Esophagus muscularis mucosa (tissue), 4 donors: ENCODE results near the gene ARSB.

Source experiments
- EP300 ChIP-seq: sonication (generic); formaldehyde crosslinking; IDR thresholded peaks from one replicate; pipeline ENCODE4 v1.6.1; 2017; ENCODE audit warnings: antibody characterized with exemption
- POLR2A ChIP-seq: fragments of 450-650 bp; IDR thresholded peaks from one replicate; pipeline ENCODE4 v1.6.1; 2017; ENCODE audit warnings: antibody characterized with exemption, moderate library complexity, mild to moderate bottlenecking, low read depth
- POLR2AphosphoS5 ChIP-seq, 2 donors: sonication (generic); formaldehyde crosslinking; IDR thresholded peaks; one replicate each; pipeline ENCODE4 v1.6.1; 2017; ENCODE audit warnings: antibody characterized with exemption in 2 of 2
- TF ChIP-seq, protein P1 (sequence below), 3 experiments: fragments of 200-600 bp in 2 of 3; fragments of 450-650 bp in 1 of 3; sonication (generic) in 2 of 3; IDR thresholded peaks; one replicate each; pipeline ENCODE4 v1.5.1; 2017 to 2019; ENCODE audit warnings: antibody characterized with exemption in 3 of 3, mild to moderate bottlenecking in 2 of 3, moderate library complexity in 1 of 3

- TF ChIP-seq EP300 (no peak), POLR2AphosphoS5 (IDR thresholded peaks at IDR 0.05) (no peak), POLR2A (no peak)
- TF ChIP-seq, protein P1, sequence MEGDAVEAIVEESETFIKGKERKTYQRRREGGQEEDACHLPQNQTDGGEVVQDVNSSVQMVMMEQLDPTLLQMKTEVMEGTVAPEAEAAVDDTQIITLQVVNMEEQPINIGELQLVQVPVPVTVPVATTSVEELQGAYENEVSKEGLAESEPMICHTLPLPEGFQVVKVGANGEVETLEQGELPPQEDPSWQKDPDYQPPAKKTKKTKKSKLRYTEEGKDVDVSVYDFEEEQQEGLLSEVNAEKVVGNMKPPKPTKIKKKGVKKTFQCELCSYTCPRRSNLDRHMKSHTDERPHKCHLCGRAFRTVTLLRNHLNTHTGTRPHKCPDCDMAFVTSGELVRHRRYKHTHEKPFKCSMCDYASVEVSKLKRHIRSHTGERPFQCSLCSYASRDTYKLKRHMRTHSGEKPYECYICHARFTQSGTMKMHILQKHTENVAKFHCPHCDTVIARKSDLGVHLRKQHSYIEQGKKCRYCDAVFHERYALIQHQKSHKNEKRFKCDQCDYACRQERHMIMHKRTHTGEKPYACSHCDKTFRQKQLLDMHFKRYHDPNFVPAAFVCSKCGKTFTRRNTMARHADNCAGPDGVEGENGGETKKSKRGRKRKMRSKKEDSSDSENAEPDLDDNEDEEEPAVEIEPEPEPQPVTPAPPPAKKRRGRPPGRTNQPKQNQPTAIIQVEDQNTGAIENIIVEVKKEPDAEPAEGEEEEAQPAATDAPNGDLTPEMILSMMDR (IDR thresholded peaks at IDR 0.05) = no peak
Observed at GRCh38 chr5:78915170-78915569, 69.9 kb downstream of the ARSB start.
